AG04450 (cell line): ENCODE data around the gene AURKAIP1. TPM values are rescaled to one million over a fixed set of nuclear protein-coding genes. Genes with fewer than 3 reads are reported as not detected.

ENCODE experiments used
- CTCF ChIA-PET: fragments of 300-600, 350-600 bp; formaldehyde crosslinking; extraction: SDS; loops from one replicate; lab custom pipeline; 2022; ENCODE audit warnings: antibody characterized with exemption, inconsistent platforms; lab: Charles Lee
- POLR2A ChIA-PET: fragments of 350-600 bp; formaldehyde crosslinking; extraction: SDS; loops from one replicate; lab custom pipeline; 2021; ENCODE audit warnings: antibody characterized with exemption, inconsistent platforms; lab: Yijun Ruan, JAX
- DNase-seq: peaks from one replicate; pipeline ENCODE4 v3.0.0-alpha.2; 2011; ENCODE audit warnings: low read depth, low spot score
- H3K27ac ChIP-seq: one replicate; pipeline ENCODE4 v1.5.1; 2012; ENCODE audit warnings: low read depth, low read length, control low read depth
- H3K27me3 ChIP-seq: one replicate; pipeline ENCODE4 v1.6.0; 2012; ENCODE audit warnings: low read length; ENCODE audit not compliant: control insufficient read depth, insufficient read depth
- H3K4me3 ChIP-seq: 2 replicates; pipeline ENCODE4 v1.5.1; 2011; ENCODE audit warnings: mild to moderate bottlenecking, low read depth, low read length, control low read depth
- H3K9me3 ChIP-seq: 2 replicates; pipeline ENCODE4 v1.5.1; 2012; ENCODE audit warnings: low read length; ENCODE audit not compliant: control insufficient read depth, insufficient read depth
- polyA plus RNA-seq: library from polyadenylated mRNA; depleted of rRNA; stranded (reverse); fragments of >200 nt; gene quantifications from 2 replicates; pipeline ENCODE4 v1.2.3, GENCODE V29; 2011
- TF ChIP-seq, protein P1 (sequence below): IDR thresholded peaks from 2 replicates; pipeline ENCODE4 v1.5.1; 2011; ENCODE audit warnings: low read depth, low read length, control low read depth, inconsistent platforms

Gene AURKAIP1
- polyA plus RNA-seq, 1 experiment = 54.3 TPM

- Histone ChIP-seq H3K9me3 (no peaks in the 10 kb centered on the region), H3K27me3 (no peaks in the 10 kb centered on the region), H3K4me3 (no peak overlapping the region), H3K27ac (no peak overlapping the region)
- CTCF ChIA-PET = no interaction called here
- TF ChIP-seq, protein P1, sequence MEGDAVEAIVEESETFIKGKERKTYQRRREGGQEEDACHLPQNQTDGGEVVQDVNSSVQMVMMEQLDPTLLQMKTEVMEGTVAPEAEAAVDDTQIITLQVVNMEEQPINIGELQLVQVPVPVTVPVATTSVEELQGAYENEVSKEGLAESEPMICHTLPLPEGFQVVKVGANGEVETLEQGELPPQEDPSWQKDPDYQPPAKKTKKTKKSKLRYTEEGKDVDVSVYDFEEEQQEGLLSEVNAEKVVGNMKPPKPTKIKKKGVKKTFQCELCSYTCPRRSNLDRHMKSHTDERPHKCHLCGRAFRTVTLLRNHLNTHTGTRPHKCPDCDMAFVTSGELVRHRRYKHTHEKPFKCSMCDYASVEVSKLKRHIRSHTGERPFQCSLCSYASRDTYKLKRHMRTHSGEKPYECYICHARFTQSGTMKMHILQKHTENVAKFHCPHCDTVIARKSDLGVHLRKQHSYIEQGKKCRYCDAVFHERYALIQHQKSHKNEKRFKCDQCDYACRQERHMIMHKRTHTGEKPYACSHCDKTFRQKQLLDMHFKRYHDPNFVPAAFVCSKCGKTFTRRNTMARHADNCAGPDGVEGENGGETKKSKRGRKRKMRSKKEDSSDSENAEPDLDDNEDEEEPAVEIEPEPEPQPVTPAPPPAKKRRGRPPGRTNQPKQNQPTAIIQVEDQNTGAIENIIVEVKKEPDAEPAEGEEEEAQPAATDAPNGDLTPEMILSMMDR = no peak
- POLR2A ChIA-PET = no interaction called here
- DNase-seq = no peak
Observed at GRCh38 chr1:1366699-1367066, 8.3 kb downstream of the AURKAIP1 start.

DNA sequence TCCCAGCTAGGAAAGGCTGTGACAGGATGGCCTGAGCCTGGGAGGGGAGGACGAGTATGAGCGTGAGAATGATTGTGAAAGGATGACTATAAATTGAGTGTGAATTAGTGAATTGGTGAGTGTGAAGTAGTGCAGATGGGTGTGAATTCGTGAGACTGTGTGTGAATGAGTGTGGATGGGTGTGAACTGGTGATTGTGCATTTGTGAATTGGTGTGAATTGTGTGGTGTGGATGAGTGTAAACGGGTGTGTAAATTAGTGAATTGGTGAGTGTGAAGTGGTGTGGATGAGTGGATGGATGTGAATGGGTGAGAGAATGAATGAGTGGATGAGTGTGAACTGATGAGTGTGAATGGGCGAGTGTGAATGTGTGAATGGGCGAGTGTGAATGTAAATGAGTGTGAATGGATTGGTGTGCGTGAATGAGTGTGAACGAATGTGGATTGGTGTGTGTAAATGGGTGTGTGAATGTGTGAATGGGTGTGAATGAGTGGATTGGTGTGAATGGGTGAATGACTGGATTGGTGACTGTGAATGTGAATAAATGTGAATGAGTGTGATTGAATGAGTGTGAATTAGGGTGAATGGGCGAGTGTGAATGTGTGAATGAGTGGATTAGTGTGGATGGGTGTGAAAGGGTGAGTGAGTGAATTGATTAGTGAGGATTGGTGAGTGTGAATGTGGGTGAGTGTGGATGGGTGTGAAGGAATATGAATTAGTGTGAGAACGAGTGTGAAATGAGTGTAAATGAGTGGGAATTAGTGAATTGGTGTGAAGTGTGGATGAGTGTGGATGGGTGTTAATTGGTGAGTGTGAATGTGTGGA is 8.9 kb downstream of the AURKAIP1 start:
- CTCF ChIA-PET = interaction anchor here (0.8 kb wide), 1 partner anchor 8 kb away, joined by 3 read pairs; no protein-coding TSS in a partner anchor

DNA sequence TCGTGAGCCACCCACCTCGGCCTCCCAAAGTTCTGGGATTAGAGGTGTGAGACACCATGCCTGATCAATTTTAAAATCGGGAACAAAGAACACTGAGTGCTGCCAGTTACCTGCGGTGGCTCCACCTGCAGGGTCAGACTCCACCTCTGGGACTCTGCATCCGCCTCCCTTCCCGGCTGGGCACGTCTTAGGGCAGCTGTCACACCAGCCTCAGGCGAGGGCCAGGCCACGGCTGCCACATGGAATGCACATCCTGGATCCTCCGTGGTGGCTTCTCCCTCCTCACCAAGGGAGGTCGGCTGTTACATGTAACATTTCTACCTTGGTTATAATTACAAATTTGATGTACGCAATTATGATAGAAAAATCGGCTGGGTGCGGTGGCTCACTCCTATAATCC is 10.7 kb downstream of the AURKAIP1 start:
- H3K27me3 ChIP-seq = no peaks in the 10 kb centered on the region
- H3K9me3 ChIP-seq = no peaks in the 10 kb centered on the region; the same call in 1 of the 2 replicates
- no peak overlapping the region for H3K27ac ChIP-seq
- H3K4me3 ChIP-seq = no peak overlapping the region
- DNase-seq = no peak
- ChIA-PET CTCF (no interaction called here), POLR2A (interaction anchor here (0.9 kb wide), 1 partner anchor 11 kb away, joined by 3 read pairs; the partner anchor contains the start of gene AURKAIP1)
- TF ChIP-seq, protein P1 = no peak

More for the DNA sequence above, 8.9 kb downstream of the AURKAIP1 start:
- DNase-seq = no peak
- POLR2A ChIA-PET = no interaction called here
- Histone ChIP-seq H3K27me3 (no peaks in the 10 kb centered on the region), H3K27ac (no peak overlapping the region), H3K9me3 (no peaks in the 10 kb centered on the region; the same call in 1 of the 2 replicates), H3K4me3 (no peak overlapping the region)
- TF ChIP-seq, protein P1 = no peak

GRCh38 chr1:1361982-1362423 is 13.0 kb downstream of the AURKAIP1 start:
- ChIA-PET POLR2A (interaction anchor here (0.5 to 1.0 kb wide), 5 partner anchors 10 to 251 kb away, joined by 3 to 7 read pairs (median 4); partner anchors contain the start of gene AURKAIP1), CTCF (interaction anchor here (1.8 kb wide), 1 partner anchor 10 kb away, joined by 10 read pairs; no protein-coding TSS in a partner anchor)
- no peak overlapping the region for H3K4me3 ChIP-seq
- no peaks in the 10 kb centered on the region for H3K27me3 ChIP-seq
- no peaks in the 10 kb centered on the region; the same call in 1 of the 2 replicates for H3K9me3 ChIP-seq
- H3K27ac ChIP-seq = peak overlapping the region; percentile 99
- TF ChIP-seq, protein P1 = peak; percentile 52
- DNase-seq = peak; percentile 66
